IMR-90 (cell line): ENCODE data around the gene FABP6. TPM values are rescaled to one million over a fixed set of nuclear protein-coding genes. Genes with fewer than 3 reads are reported as not detected.

Experiments used
- ATAC-seq: fragments of 200-7000 bp; cut with Tn5 transposase; 2 replicates; pipeline ENCODE4 v1.9.1; 2020; ENCODE audit warnings: low read depth, mild to moderate bottlenecking, moderate library complexity
- BruUV-seq: library from RNA; stranded (reverse); fragments of 400-500 nt; replicated peaks from 2 replicates; lab custom pipeline; 2021; lab: Mats Ljungman, UMichigan
- CTCF ChIA-PET: fragments of 300-600 bp; formaldehyde crosslinking; extraction: SDS; loops from one replicate; lab custom pipeline; 2021; ENCODE audit warnings: antibody characterized with exemption; lab: Yijun Ruan, JAX
- POLR2A ChIA-PET: fragments of 300-600 bp; sonication (Branson Sonifier 250); formaldehyde crosslinking; loops from one replicate; lab custom pipeline; 2022; ENCODE audit warnings: antibody characterized with exemption; ENCODE audit not compliant: unreplicated experiment; lab: Charles Lee
- DNase-seq: peaks from one replicate; pipeline ENCODE4 v3.0.0; 2013
- H2AFZ ChIP-seq: replicated peaks from 2 replicates; pipeline ENCODE3; 2013; ENCODE audit warnings: low read length, mild to moderate bottlenecking; ENCODE audit not compliant: poor library complexity
- H2AK5ac ChIP-seq: 2 replicates; pipeline ENCODE4 v1.6.1; 2013; ENCODE audit warnings: low read depth, low read length, inconsistent platforms
- H2AK9ac ChIP-seq: replicated peaks from 2 replicates; pipeline ENCODE3; 2013; ENCODE audit warnings: mild to moderate bottlenecking, low read depth, low read length, moderate library complexity; ENCODE audit not compliant: poor library complexity
- H2BK120ac ChIP-seq: 2 replicates; pipeline ENCODE4 v1.6.1; 2013; ENCODE audit warnings: low read depth, low read length, inconsistent platforms
- H2BK15ac ChIP-seq: 3 replicates; pipeline ENCODE4 v1.6.1; 2013; ENCODE audit warnings: low read depth, low read length, inconsistent platforms
- H2BK20ac ChIP-seq: 2 replicates; pipeline ENCODE4 v1.6.1; 2013; ENCODE audit warnings: low read depth, mild to moderate bottlenecking, inconsistent platforms, low read length, moderate library complexity
- H2BK5ac ChIP-seq: 2 replicates; pipeline ENCODE4 v1.6.1; 2013; ENCODE audit warnings: mild to moderate bottlenecking, low read depth, low read length, inconsistent platforms; ENCODE audit not compliant: poor library complexity, severe bottlenecking
- H3K14ac ChIP-seq: replicated peaks from 2 replicates; pipeline ENCODE4 v1.6.1; 2013; ENCODE audit warnings: low read depth, low read length, inconsistent platforms
- H3K18ac ChIP-seq: 2 replicates; pipeline ENCODE4 v1.6.1; 2013; ENCODE audit warnings: low read depth, low read length, control low read depth
- H3K23ac ChIP-seq: 2 replicates; pipeline ENCODE4 v1.6.1; 2013; ENCODE audit warnings: low read depth, low read length, inconsistent platforms
- H3K27ac ChIP-seq: 2 replicates; pipeline ENCODE4 v1.5.1; 2013; ENCODE audit warnings: mild to moderate bottlenecking, control low read depth, low read length; ENCODE audit not compliant: insufficient read depth
- H3K27me3 ChIP-seq: 2 replicates; pipeline ENCODE4 v1.6.1; 2013; ENCODE audit warnings: low read length; ENCODE audit not compliant: control insufficient read depth, insufficient read depth
- H3K36me3 ChIP-seq: 2 replicates; pipeline ENCODE4 v1.6.1; 2013; ENCODE audit warnings: low read length, mixed read lengths; ENCODE audit not compliant: control insufficient read depth, insufficient read depth
- H3K4ac ChIP-seq: 2 replicates; pipeline ENCODE4 v1.6.1; 2013; ENCODE audit warnings: low read depth, low read length, inconsistent platforms
- H3K4me1 ChIP-seq: 2 replicates; pipeline ENCODE4 v1.6.1; 2013; ENCODE audit warnings: low read length, mixed read lengths; ENCODE audit not compliant: control insufficient read depth, insufficient read depth
- H3K4me2 ChIP-seq: 2 replicates; pipeline ENCODE4 v1.6.1; 2013; ENCODE audit warnings: low read depth, mild to moderate bottlenecking, control low read depth, low read length, moderate library complexity
- H3K4me3 ChIP-seq: 2 replicates; pipeline ENCODE4 v1.5.1; 2013; ENCODE audit warnings: low read depth, mild to moderate bottlenecking, control low read depth, low read length, moderate library complexity; ENCODE audit not compliant: insufficient read depth
- H3K56ac ChIP-seq: 2 replicates; pipeline ENCODE4 v1.6.1; 2013; ENCODE audit warnings: low read length, inconsistent platforms; ENCODE audit not compliant: insufficient read depth; ENCODE audit errors: extremely low read depth
- H3K79me1 ChIP-seq, 2 experiments: 2 replicates each; pipeline ENCODE4 v1.6.1; 2013; ENCODE audit warnings: low read length in 2 of 2, inconsistent platforms in 1 of 2, low read depth in 1 of 2
- H3K9ac ChIP-seq: 2 replicates; pipeline ENCODE4 v1.6.1; 2013; ENCODE audit warnings: low read depth, low read length, control low read depth
- H3K9me1 ChIP-seq: 2 replicates; pipeline ENCODE4 v1.6.1; 2013; ENCODE audit warnings: low read length, inconsistent platforms; ENCODE audit not compliant: insufficient read depth
- H3K9me3 ChIP-seq: 2 replicates; pipeline ENCODE4 v1.6.1; 2013; ENCODE audit warnings: low read length; ENCODE audit not compliant: control insufficient read depth, insufficient read depth
- H4K20me1 ChIP-seq: 2 replicates; pipeline ENCODE4 v1.6.1; 2013; ENCODE audit warnings: low read length, inconsistent platforms; ENCODE audit not compliant: insufficient read depth
- H4K5ac ChIP-seq: 2 replicates; pipeline ENCODE4 v1.6.1; 2013; ENCODE audit warnings: mild to moderate bottlenecking, low read depth, low read length, control low read depth
- H4K8ac ChIP-seq, 2 experiments: 2 replicates each; pipeline ENCODE4 v1.6.1; 2013; ENCODE audit warnings: low read depth in 2 of 2, low read length in 2 of 2, control low read depth in 1 of 2, inconsistent platforms in 1 of 2
- H4K91ac ChIP-seq: 2 replicates; pipeline ENCODE4 v1.6.1; 2013; ENCODE audit warnings: low read depth, low read length, inconsistent platforms; ENCODE audit not compliant: insufficient read depth
- BHLHE40 ChIP-seq: fragments of 150-350 bp; IDR thresholded peaks from 2 replicates; pipeline ENCODE4 v1.6.1; 2016; ENCODE audit warnings: mild to moderate bottlenecking, low read depth, low read length
- CEBPB ChIP-seq: IDR thresholded peaks from 2 replicates; pipeline ENCODE4 v1.6.1; 2012; ENCODE audit warnings: low read depth, low read length, improper control_type of control experiment
- CHD1 ChIP-seq: IDR thresholded peaks from 2 replicates; pipeline ENCODE4 v1.6.1; 2012; ENCODE audit warnings: low read depth, low read length, improper control_type of control experiment
- FOS ChIP-seq: fragments of 150-350 bp; IDR thresholded peaks from 2 replicates; pipeline ENCODE4 v1.6.1; 2016; ENCODE audit warnings: low read depth, low read length
- MAFK ChIP-seq: IDR thresholded peaks from 2 replicates; pipeline ENCODE4 v1.6.1; 2012; ENCODE audit warnings: low read depth, low read length, improper control_type of control experiment
- MAZ ChIP-seq: IDR thresholded peaks from 2 replicates; pipeline ENCODE4 v1.6.1; 2012; ENCODE audit warnings: low read depth, mild to moderate bottlenecking, low read length, improper control_type of control experiment, moderate library complexity, borderline replicate concordance
- MXI1 ChIP-seq: IDR thresholded peaks from 2 replicates; pipeline ENCODE4 v1.6.1; 2012; ENCODE audit warnings: low read depth, mild to moderate bottlenecking, low read length, moderate library complexity, borderline replicate concordance
- NFE2L2 ChIP-seq: fragments of 150-350 bp; IDR thresholded peaks from 2 replicates; pipeline ENCODE4 v1.6.1; 2016; ENCODE audit warnings: low read depth, mild to moderate bottlenecking, low read length
- POLR2A ChIP-seq: IDR thresholded peaks from 2 replicates; pipeline ENCODE4 v1.6.1; 2012; ENCODE audit warnings: mild to moderate bottlenecking, low read depth, low read length
- RAD21 ChIP-seq: IDR thresholded peaks from 2 replicates; pipeline ENCODE4 v1.6.1; 2012; ENCODE audit warnings: low read length, improper control_type of control experiment
- RCOR1 ChIP-seq: IDR thresholded peaks from 2 replicates; pipeline ENCODE4 v1.6.1; 2012; ENCODE audit warnings: mild to moderate bottlenecking, low read length, improper control_type of control experiment; ENCODE audit not compliant: insufficient replicate concordance
- SMC3 ChIP-seq: fragments of 150-350 bp; IDR thresholded peaks from 2 replicates; pipeline ENCODE4 v1.6.1; 2016; ENCODE audit warnings: low read depth, mild to moderate bottlenecking, antibody characterized with exemption, low read length, moderate library complexity
- WGBS, 2 experiments: methylation state at CpG; one replicate each; pipeline versions ENCODE4 v1.1.5 to v1.1.7; 2013; ENCODE audit warnings: missing lambda C conversion rate in 2 of 2; ENCODE audit not compliant: insufficient read length in 1 of 2; ENCODE audit errors: extremely low coverage in 2 of 2; 5-methylcytosine and 5-hydroxymethylcytosine counted together
- dilution Hi-C: fragments of 300-500 bp; cut with HindIII; formaldehyde crosslinking; loops from one replicate; pipeline ENCODE4 v1.14.3; 2018; ENCODE audit warnings: low sequenced_read_pairs; ENCODE audit not compliant: unreplicated experiment
- in situ Hi-C: fragments of 300-500 bp; cut with MboI; formaldehyde crosslinking; loops from 3 replicates; pipeline ENCODE4 v1.14.3; 2019; ENCODE audit warnings: low sequenced_read_pairs, inconsistent platforms, mixed read lengths
- intact Hi-C: fragments of 100-400 bp; cut with micrococcal nuclease; formaldehyde crosslinking; loops from 2 replicates; pipeline ENCODE4 v1.10.0; 2022
- polyA plus RNA-seq, 3 experiments: library from polyadenylated mRNA; depleted of rRNA; stranded (reverse); fragments of >200 nt; gene quantifications; 2 replicates each; pipeline ENCODE4 v1.2.3, GENCODE V29; 2012; ENCODE audit warnings: low replicate concordance in 1 of 3
- total RNA-seq: library from RNA; depleted of rRNA; stranded (reverse); fragments of >200 nt; gene quantifications from 2 replicates; pipeline ENCODE4 v1.2.3, GENCODE V29; 2012
- TF ChIP-seq, protein P1 (sequence below): fragments of 150-350 bp; IDR thresholded peaks from 2 replicates; pipeline ENCODE4 v1.6.1; 2016; ENCODE audit warnings: low read depth, mild to moderate bottlenecking, low read length, moderate library complexity, borderline replicate concordance
- TF ChIP-seq, protein P2 (sequence below): fragments of 150-350 bp; IDR thresholded peaks from 2 replicates; pipeline ENCODE4 v1.6.1; 2017; ENCODE audit warnings: mild to moderate bottlenecking, antibody characterized with exemption, low read length, low read depth
- TF ChIP-seq, protein P3 (sequence below): conservative IDR thresholded peaks from 2 replicates; pipeline ENCODE4 v1.5.1; 2012; ENCODE audit warnings: mild to moderate bottlenecking, low read depth, low read length, improper control_type of control experiment

Gene FABP6
- total and polyA plus RNA-seq, 2 of the 4 experiments (the other 2 are of a cell fraction) = not detected

DNA sequence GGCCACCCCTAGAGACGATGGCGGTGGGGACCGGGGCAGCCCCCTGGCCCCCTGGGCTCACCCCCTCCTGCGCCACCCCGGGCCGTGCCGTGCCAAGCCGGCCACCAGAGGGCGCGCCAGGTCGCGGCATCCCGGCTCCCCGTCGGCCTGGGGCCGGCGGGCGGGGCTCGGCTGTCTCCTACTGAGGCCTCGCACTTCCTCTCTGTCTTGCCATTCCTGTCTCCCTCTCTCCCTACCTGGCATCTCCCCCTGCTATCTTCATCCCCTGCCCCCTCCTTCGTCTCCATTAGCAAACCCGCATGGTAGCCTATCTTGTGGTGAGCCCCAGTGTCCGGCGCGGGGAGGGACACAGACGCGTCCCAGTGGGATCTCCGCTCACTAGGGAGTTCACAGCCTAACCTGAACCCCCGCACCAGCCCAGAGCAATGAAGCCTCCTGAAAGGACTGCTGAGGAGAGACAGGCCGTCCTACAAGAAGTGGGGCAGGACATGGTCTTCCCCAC is 29.8 kb upstream of the FABP6 start:
- no peaks in the 10 kb centered on the region for H3K27me3 ChIP-seq
- H3K23ac ChIP-seq = peak overlapping the region; percentile 67; the same call in 1 of the 2 replicates
- POLR2A ChIA-PET = no interaction called here
- H4K91ac ChIP-seq = peak overlapping the region; percentile 87
- peak overlapping the region; percentile 96 to 98 for H4K8ac ChIP-seq
- no peak overlapping the region for H3K56ac ChIP-seq
- peak overlapping the region; percentile 30; the same call in 1 of the 2 replicates for H3K27ac ChIP-seq
- no peaks in the 10 kb centered on the region for H3K36me3 ChIP-seq
- peaks cover 9% of the 10 kb centered on the region for H3K9me1 ChIP-seq
- H3K4ac ChIP-seq = peak overlapping the region; percentile 91
- peak overlapping the region; percentile 91; the same call in 1 of the 2 replicates for H3K14ac ChIP-seq
- H2AFZ ChIP-seq = peak overlapping the region; percentile 99
- ATAC-seq (peak; percentile 98), DNase-seq (peak; percentile 23)
- H3K4me3 ChIP-seq = no peak overlapping the region
- H4K5ac ChIP-seq = peak overlapping the region; percentile 99
- H3K79me1 ChIP-seq = no peaks in the 10 kb centered on the region; a peak in 1 of 4 replicates
- H2BK20ac ChIP-seq = peak overlapping the region; percentile 83
- H2AK9ac ChIP-seq = peak overlapping the region; percentile 82
- H3K9ac ChIP-seq = peak overlapping the region; percentile 20; the same call in 1 of the 2 replicates
- H3K9me3 ChIP-seq = no peaks in the 10 kb centered on the region
- intact Hi-C loops (loop anchor here (1.0 to 2.0 kb wide), 3 partner anchors 146 to 192 kb away; no protein-coding TSS in a partner anchor), dilution Hi-C loops (no loop called here), in situ Hi-C loops (no loop called here)
- H3K18ac ChIP-seq = peak overlapping the region; percentile 83
- no TSS peak for BruUV-seq
- peak overlapping the region; percentile 79 for H2AK5ac ChIP-seq
- 39% methylated on average over 7 of the region's 30 CpGs; no CpG with 5 or more reads in 1 of the 2 experiments for WGBS, 2 experiments
- peak overlapping the region; percentile 90; the same call in 2 of the 3 replicates for H2BK15ac ChIP-seq
- peak overlapping the region; percentile 97 for H2BK120ac ChIP-seq
- CTCF ChIA-PET = interaction anchor here (0.8 to 1.7 kb wide), 6 partner anchors 15 to 192 kb away, joined by 3 to 9 read pairs (median 4); no protein-coding TSS in a partner anchor
- H3K4me1 ChIP-seq = peaks cover 12% of the 10 kb centered on the region
- no peaks in the 10 kb centered on the region for H4K20me1 ChIP-seq
- H3K4me2 ChIP-seq = peak overlapping the region; percentile 74
- peak overlapping the region; percentile 52 for H2BK5ac ChIP-seq
- TF ChIP-seq FOS = no peak
- peak; percentile 85 for TF ChIP-seq RAD21
- TF ChIP-seq, protein P1, sequence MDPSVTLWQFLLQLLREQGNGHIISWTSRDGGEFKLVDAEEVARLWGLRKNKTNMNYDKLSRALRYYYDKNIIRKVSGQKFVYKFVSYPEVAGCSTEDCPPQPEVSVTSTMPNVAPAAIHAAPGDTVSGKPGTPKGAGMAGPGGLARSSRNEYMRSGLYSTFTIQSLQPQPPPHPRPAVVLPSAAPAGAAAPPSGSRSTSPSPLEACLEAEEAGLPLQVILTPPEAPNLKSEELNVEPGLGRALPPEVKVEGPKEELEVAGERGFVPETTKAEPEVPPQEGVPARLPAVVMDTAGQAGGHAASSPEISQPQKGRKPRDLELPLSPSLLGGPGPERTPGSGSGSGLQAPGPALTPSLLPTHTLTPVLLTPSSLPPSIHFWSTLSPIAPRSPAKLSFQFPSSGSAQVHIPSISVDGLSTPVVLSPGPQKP = no peak
- no peak for TF ChIP-seq CHD1
- TF ChIP-seq RCOR1 = no peak
- peak; percentile 93 for TF ChIP-seq SMC3
- TF ChIP-seq, protein P2, sequence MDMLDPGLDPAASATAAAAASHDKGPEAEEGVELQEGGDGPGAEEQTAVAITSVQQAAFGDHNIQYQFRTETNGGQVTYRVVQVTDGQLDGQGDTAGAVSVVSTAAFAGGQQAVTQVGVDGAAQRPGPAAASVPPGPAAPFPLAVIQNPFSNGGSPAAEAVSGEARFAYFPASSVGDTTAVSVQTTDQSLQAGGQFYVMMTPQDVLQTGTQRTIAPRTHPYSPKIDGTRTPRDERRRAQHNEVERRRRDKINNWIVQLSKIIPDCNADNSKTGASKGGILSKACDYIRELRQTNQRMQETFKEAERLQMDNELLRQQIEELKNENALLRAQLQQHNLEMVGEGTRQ = no peak
- TF ChIP-seq CEBPB = no peak
- TF ChIP-seq BHLHE40 = no peak
- TF ChIP-seq MAFK = no peak
- TF ChIP-seq POLR2A = 0 out of 2 replicates have a peak, but pooled peaks have one; percentile 20
- TF ChIP-seq NFE2L2 = no peak
- TF ChIP-seq, protein P3, sequence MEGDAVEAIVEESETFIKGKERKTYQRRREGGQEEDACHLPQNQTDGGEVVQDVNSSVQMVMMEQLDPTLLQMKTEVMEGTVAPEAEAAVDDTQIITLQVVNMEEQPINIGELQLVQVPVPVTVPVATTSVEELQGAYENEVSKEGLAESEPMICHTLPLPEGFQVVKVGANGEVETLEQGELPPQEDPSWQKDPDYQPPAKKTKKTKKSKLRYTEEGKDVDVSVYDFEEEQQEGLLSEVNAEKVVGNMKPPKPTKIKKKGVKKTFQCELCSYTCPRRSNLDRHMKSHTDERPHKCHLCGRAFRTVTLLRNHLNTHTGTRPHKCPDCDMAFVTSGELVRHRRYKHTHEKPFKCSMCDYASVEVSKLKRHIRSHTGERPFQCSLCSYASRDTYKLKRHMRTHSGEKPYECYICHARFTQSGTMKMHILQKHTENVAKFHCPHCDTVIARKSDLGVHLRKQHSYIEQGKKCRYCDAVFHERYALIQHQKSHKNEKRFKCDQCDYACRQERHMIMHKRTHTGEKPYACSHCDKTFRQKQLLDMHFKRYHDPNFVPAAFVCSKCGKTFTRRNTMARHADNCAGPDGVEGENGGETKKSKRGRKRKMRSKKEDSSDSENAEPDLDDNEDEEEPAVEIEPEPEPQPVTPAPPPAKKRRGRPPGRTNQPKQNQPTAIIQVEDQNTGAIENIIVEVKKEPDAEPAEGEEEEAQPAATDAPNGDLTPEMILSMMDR = peak; percentile 84
- peak; percentile 94 for TF ChIP-seq MAZ
- TF ChIP-seq MXI1 = no peak
